Activated CD8-positive, alpha-beta T cell treated with anti-CD3 and anti-CD28 coated beads for 36 hours (primary cell): ENCODE measurements around the gene KCNA5. TPM values are rescaled to one million over a fixed set of nuclear protein-coding genes. Genes with fewer than 3 reads are reported as not detected.

Experiments used
- ATAC-seq: fragments of 200-7000 bp; cut with Tn5 transposase; one replicate; pipeline ENCODE4 v1.10.0; 2021; ENCODE audit warnings: mild to moderate bottlenecking, moderate library complexity
- CTCF ChIA-PET: fragments of 350-600 bp; sonication (Branson Sonifier 250); formaldehyde crosslinking; loops from one replicate; lab custom pipeline; 2021; ENCODE audit warnings: antibody characterized with exemption; lab: Charles Lee
- POLR2A ChIA-PET: fragments of 350-600 bp; sonication (Branson Sonifier 250); formaldehyde crosslinking; loops from one replicate; lab custom pipeline; 2021; ENCODE audit warnings: antibody characterized with exemption; lab: Charles Lee
- DNase-seq: peaks from one replicate; pipeline ENCODE4 v3.0.0-alpha.2; 2020
- H3K27ac Mint-ChIP-seq: one replicate; pipeline ENCODE4 v1.8.0; 2021; ENCODE audit warnings: mild to moderate bottlenecking, mixed read lengths
- H3K27me3 Mint-ChIP-seq: one replicate; pipeline ENCODE4 v1.8.0; 2021; ENCODE audit warnings: mixed read lengths
- H3K36me3 Mint-ChIP-seq: one replicate; pipeline ENCODE4 v1.8.0; 2021; ENCODE audit warnings: low read depth, mixed read lengths
- H3K4me1 Mint-ChIP-seq: one replicate; pipeline ENCODE4 v1.8.0; 2021; ENCODE audit warnings: low read depth, mixed read lengths
- H3K4me3 Mint-ChIP-seq: one replicate; pipeline ENCODE4 v1.8.0; 2021; ENCODE audit warnings: mild to moderate bottlenecking, moderate library complexity, mixed read lengths
- H3K9me3 Mint-ChIP-seq: one replicate; pipeline ENCODE4 v1.8.0; 2021; ENCODE audit warnings: mixed read lengths
- CTCF ChIP-seq: fragments of 200-600 bp; IDR thresholded peaks from one replicate; pipeline ENCODE4 v1.8.0; 2022; ENCODE audit warnings: antibody characterized with exemption, mild to moderate bottlenecking
- intact Hi-C: fragments of 100-400 bp; cut with micrococcal nuclease; formaldehyde crosslinking; loops from one replicate; pipeline ENCODE4 v1.10.0; 2022
- total RNA-seq, 2 experiments: library from RNA; stranded (reverse); gene quantifications; one replicate each; pipeline ENCODE4 v1.2.3, GENCODE V29; 2021

The KCNA5 gene
- total RNA-seq, 2 experiments from 2014 or later = not detected

GRCh38 chr12:5088586-5089264 lies 45.0 kb downstream of the KCNA5 start:
- TF ChIP-seq CTCF = no peak
- DNase-seq = no peak
- H3K9me3 Mint-ChIP-seq = no peaks in the 10 kb centered on the region
- ChIA-PET CTCF (no interaction called here), POLR2A (no interaction called here)
- intact Hi-C loops = no loop called here
- no peak overlapping the region for H3K4me3 Mint-ChIP-seq
- peaks cover 4% of the 10 kb centered on the region for H3K27me3 Mint-ChIP-seq
- H3K27ac Mint-ChIP-seq = no peak overlapping the region
- H3K4me1 Mint-ChIP-seq = no peaks in the 10 kb centered on the region
- no peak for ATAC-seq
- H3K36me3 Mint-ChIP-seq = no peaks in the 10 kb centered on the region

- POLR2A ChIA-PET = no interaction called here
- CTCF ChIA-PET = interaction anchor here (1.9 kb wide), 1 partner anchor 12 kb away, joined by 7 read pairs; no protein-coding TSS in a partner anchor
- no peaks in the 10 kb centered on the region for H3K4me1 Mint-ChIP-seq
- H3K36me3 Mint-ChIP-seq = no peaks in the 10 kb centered on the region
- no peak for ATAC-seq
- intact Hi-C loops = no loop called here
- H3K9me3 Mint-ChIP-seq = no peaks in the 10 kb centered on the region
- H3K4me3 Mint-ChIP-seq = no peak overlapping the region
- no peak for DNase-seq
- no peak overlapping the region for H3K27ac Mint-ChIP-seq
- H3K27me3 Mint-ChIP-seq = peaks cover 4% of the 10 kb centered on the region
- TF ChIP-seq CTCF = no peak
Measured at GRCh38 chr12:5094551-5094950, 50.9 kb downstream of the KCNA5 start.

- TF ChIP-seq CTCF = no peak
- H3K27me3 Mint-ChIP-seq = peaks cover 4% of the 10 kb centered on the region
- H3K4me3 Mint-ChIP-seq = no peak overlapping the region
- no peaks in the 10 kb centered on the region for H3K9me3 Mint-ChIP-seq
- no peak for DNase-seq
- H3K4me1 Mint-ChIP-seq = no peaks in the 10 kb centered on the region
- ATAC-seq = no peak
- H3K27ac Mint-ChIP-seq = no peak overlapping the region
- ChIA-PET POLR2A (no interaction called here), CTCF (no interaction called here)
- H3K36me3 Mint-ChIP-seq = no peaks in the 10 kb centered on the region
- intact Hi-C loops = no loop called here
Measured at GRCh38 chr12:5094986-5095385, 51.3 kb downstream of the KCNA5 start.

Other genes with a start within 250 kb of the KCNA5 start
- gene KCNA1, start 134.0 kb upstream of the KCNA5 start, total RNA-seq = not detected